ENCODE results near the gene PCDHB15. TPM values are rescaled to one million over a fixed set of nuclear protein-coding genes. Genes with fewer than 3 reads are reported as not detected.
"Not testable (repeated sequence)": the region's sequence is repeated elsewhere in the genome, so short reads cannot be mapped to it uniquely, and the experiment has no call there.

The PCDHB15 gene
- not detected for total RNA-seq

GRCh38 chr5:141245250-141245717 lies at the start of gene PCDHB15:
Gene PCDHB15 (plus strand): TSS chr5:141245395. CDS start chr5:141245579, 184 bp downstream.
- DNase-seq (ENCODE audit: low spot score in 2 of 2) (no peak), ATAC-seq (no peak)
- H3K36me3 Mint-ChIP-seq, result peaks cover 63 to 78% of the 10 kb centered on the region in 2 donors
- no peak within 1 kb of the TSS for H3K27ac Mint-ChIP-seq
- H3K9me3 Mint-ChIP-seq, result peaks cover 47 to 61% of the 10 kb centered on the region in 2 donors

- H3K36me3 Mint-ChIP-seq, result peaks cover 57 to 64% of the 10 kb centered on the region in 2 donors
- ATAC-seq, result no peak
- DNase-seq (ENCODE audit: low spot score in 2 of 2), result no peak
- H3K9me3 Mint-ChIP-seq, result peaks cover 35 to 47% of the 10 kb centered on the region in 2 donors
- no peak overlapping the region for H3K27ac Mint-ChIP-seq
These were observed 48.8 kb upstream of the PCDHB15 start for GRCh38 chr5:141196363-141196762.

- ATAC-seq (no peak), DNase-seq (ENCODE audit: low spot score in 2 of 2) (no peak)
- Mint-ChIP-seq H3K9me3 (peaks cover 22 to 32% of the 10 kb centered on the region in 2 donors), H3K27ac (no peak within 1 kb of the TSS), H3K36me3 (peaks cover 36 to 42% of the 10 kb centered on the region in 2 donors)
These were observed 45.6 kb upstream of the PCDHB15 start, which contains the start of gene PCDHB11 for GRCh38 chr5:141199359-141200235. Gene PCDHB11 (plus strand): TSS chr5:141199627. CDS start chr5:141199775, 148 bp downstream.

GRCh38 chr5:141201126-141201525 lies 44.1 kb upstream of the PCDHB15 start:
- not testable (repeated sequence) for DNase-seq (ENCODE audit: low spot score in 2 of 2); ATAC-seq
- peaks cover 22 to 27% of the 10 kb centered on the region in 2 donors for H3K9me3 Mint-ChIP-seq

GRCh38 chr5:141201646-141202045 lies 43.5 kb upstream of the PCDHB15 start:
- Mint-ChIP-seq H3K27ac (peak overlapping the region in 1 of 2 donors; percentile 50), H3K36me3 (peaks cover 21 to 35% of the 10 kb centered on the region in 2 donors), H3K9me3 (peaks cover 18 to 22% of the 10 kb centered on the region in 2 donors)
- not testable (repeated sequence) for ATAC-seq; DNase-seq (ENCODE audit: low spot score in 2 of 2)

More at GRCh38 chr5:141201126-141201525, 44.1 kb upstream of the PCDHB15 start:
- H3K36me3 Mint-ChIP-seq, result peaks cover 27 to 39% of the 10 kb centered on the region in 2 donors
- not testable (repeated sequence) for H3K27ac Mint-ChIP-seq

GRCh38 chr5:141208478-141208877 lies 36.7 kb upstream of the PCDHB15 start, which contains the start of gene PCDHB12:
Gene PCDHB12 (plus strand): TSS chr5:141208719. CDS start chr5:141208908, 189 bp downstream.
- Mint-ChIP-seq H3K36me3 (peaks cover 17 to 23% of the 10 kb centered on the region in 2 donors), H3K9me3 (peaks cover 4 to 10% of the 10 kb centered on the region in 2 donors), H3K27ac (no peak within 1 kb of the TSS)
- ATAC-seq (no peak), DNase-seq (ENCODE audit: low spot score in 2 of 2) (no peak)

- Mint-ChIP-seq H3K36me3 (peaks cover 27 to 32% of the 10 kb centered on the region in 2 donors), H3K9me3 (peaks cover 12 to 14% of the 10 kb centered on the region in 2 donors)
- ATAC-seq; DNase-seq (ENCODE audit: low spot score in 2 of 2); H3K27ac Mint-ChIP-seq: not testable (repeated sequence)
These were observed 34.9 kb upstream of the PCDHB15 start for GRCh38 chr5:141210281-141210680.

- DNase-seq (ENCODE audit: low spot score in 2 of 2); H3K27ac Mint-ChIP-seq; ATAC-seq: not testable (repeated sequence)
- peaks cover 30 to 34% of the 10 kb centered on the region in 2 donors for H3K36me3 Mint-ChIP-seq
- H3K9me3 Mint-ChIP-seq, result peaks cover 13 to 14% of the 10 kb centered on the region in 2 donors
These were observed 34.3 kb upstream of the PCDHB15 start for GRCh38 chr5:141210849-141211248.

- ATAC-seq; DNase-seq (ENCODE audit: low spot score in 2 of 2); H3K27ac Mint-ChIP-seq: not testable (repeated sequence)
- Mint-ChIP-seq H3K36me3 (peaks cover 38 to 45% of the 10 kb centered on the region in 2 donors), H3K9me3 (peaks cover 17 to 19% of the 10 kb centered on the region in 2 donors)
These were observed 31.4 kb upstream of the PCDHB15 start, which contains the start of gene PCDHB13 for GRCh38 chr5:141213656-141214339. Gene PCDHB13 (plus strand): TSS chr5:141213919. CDS start chr5:141214124, 205 bp downstream.

- peaks cover 19 to 22% of the 10 kb centered on the region in 2 donors for H3K9me3 Mint-ChIP-seq
- DNase-seq (ENCODE audit: low spot score in 2 of 2); ATAC-seq; H3K27ac Mint-ChIP-seq: not testable (repeated sequence)
- peaks cover 31 to 43% of the 10 kb centered on the region in 2 donors for H3K36me3 Mint-ChIP-seq
These were observed 30.6 kb upstream of the PCDHB15 start for GRCh38 chr5:141214583-141214982.

GRCh38 chr5:141215504-141215903 lies 29.7 kb upstream of the PCDHB15 start:
- DNase-seq (ENCODE audit: low spot score in 2 of 2); ATAC-seq; H3K27ac Mint-ChIP-seq: not testable (repeated sequence)
- Mint-ChIP-seq H3K9me3 (peaks cover 23 to 30% of the 10 kb centered on the region in 2 donors), H3K36me3 (peaks cover 32 to 45% of the 10 kb centered on the region in 2 donors)

- DNase-seq (ENCODE audit: low spot score in 2 of 2); H3K27ac Mint-ChIP-seq; ATAC-seq: not testable (repeated sequence)
- Mint-ChIP-seq H3K9me3 (peaks cover 25 to 28% of the 10 kb centered on the region in 2 donors), H3K36me3 (peaks cover 29 to 44% of the 10 kb centered on the region in 2 donors)
These were observed 29.2 kb upstream of the PCDHB15 start for GRCh38 chr5:141216035-141216434.

- DNase-seq (ENCODE audit: low spot score in 2 of 2) (no peak), ATAC-seq (no peak)
- Mint-ChIP-seq H3K36me3 (peaks cover 18 to 46% of the 10 kb centered on the region in 2 donors), H3K9me3 (peaks cover 17 to 21% of the 10 kb centered on the region in 2 donors), H3K27ac (no peak within 1 kb of the TSS)
These were observed 21.9 kb upstream of the PCDHB15 start, which contains the start of gene PCDHB14 for GRCh38 chr5:141223112-141223783. Gene PCDHB14 (plus strand): TSS chr5:141223343. CDS start chr5:141223506, 163 bp downstream.

GRCh38 chr5:141224844-141225243 lies 20.4 kb upstream of the PCDHB15 start:
- not testable (repeated sequence) for H3K27ac Mint-ChIP-seq; DNase-seq (ENCODE audit: low spot score in 2 of 2); ATAC-seq
- Mint-ChIP-seq H3K9me3 (peaks cover 16 to 20% of the 10 kb centered on the region in 2 donors), H3K36me3 (peaks cover 18 to 36% of the 10 kb centered on the region in 2 donors)

GRCh38 chr5:141225421-141225820 lies 19.8 kb upstream of the PCDHB15 start:
- H3K27ac Mint-ChIP-seq; DNase-seq (ENCODE audit: low spot score in 2 of 2); ATAC-seq: not testable (repeated sequence)
- H3K9me3 Mint-ChIP-seq, result peaks cover 12 to 14% of the 10 kb centered on the region in 2 donors
- H3K36me3 Mint-ChIP-seq, result peaks cover 12 to 30% of the 10 kb centered on the region in 2 donors
